Amygdala (tissue), 56 donors: ENCODE measurements around the gene CSRP2.
A peak's percentile ranks its signal among the peaks of the same experiment; 100 is the strongest.

Source experiments
- DNase-seq, 56 donors: peaks; one replicate each; lab custom pipeline; 2025; lab: John Stamatoyannopoulos, UW

The CSRP2 gene

DNA sequence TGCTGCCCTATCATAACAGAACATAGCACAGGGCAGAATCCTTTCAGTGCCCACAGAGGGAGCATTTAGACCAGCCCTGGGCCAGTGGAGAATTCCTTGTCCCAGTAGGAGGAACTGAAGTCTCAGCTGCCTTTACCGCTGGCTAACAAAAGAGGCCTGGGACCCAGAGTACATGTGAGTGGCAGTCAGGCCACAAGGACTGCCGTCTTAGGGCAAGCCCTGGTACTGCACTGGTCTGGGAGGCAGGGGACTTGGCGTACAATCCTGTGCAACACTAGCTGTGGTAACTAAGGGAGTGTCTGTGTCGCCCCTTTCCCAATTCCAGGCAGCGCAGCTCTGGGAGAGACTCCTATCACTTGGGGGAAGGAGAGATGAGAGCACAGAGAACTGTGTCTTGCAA, 17.0 kb upstream of the CSRP2 start:
- no peak for DNase-seq

DNA sequence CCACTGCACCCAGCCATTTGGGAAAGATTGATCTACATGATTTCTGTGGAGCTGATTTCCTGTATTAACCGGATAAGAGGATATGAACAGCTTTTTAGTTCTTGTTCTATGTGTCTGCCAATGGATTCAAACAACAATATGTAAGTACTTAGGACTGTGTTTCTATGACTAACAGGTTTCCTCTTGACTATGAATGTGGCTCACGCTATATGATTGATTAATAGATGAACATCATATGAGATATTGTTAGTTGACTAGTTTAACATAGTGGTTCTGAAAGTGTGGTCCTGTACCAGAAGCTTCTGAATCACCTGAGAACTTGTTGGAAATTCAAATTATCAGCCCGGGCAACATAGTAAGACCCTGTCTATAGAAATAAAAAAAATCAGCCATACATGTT, 12.8 kb upstream of the CSRP2 start:
- DNase-seq, result no peak

DNA sequence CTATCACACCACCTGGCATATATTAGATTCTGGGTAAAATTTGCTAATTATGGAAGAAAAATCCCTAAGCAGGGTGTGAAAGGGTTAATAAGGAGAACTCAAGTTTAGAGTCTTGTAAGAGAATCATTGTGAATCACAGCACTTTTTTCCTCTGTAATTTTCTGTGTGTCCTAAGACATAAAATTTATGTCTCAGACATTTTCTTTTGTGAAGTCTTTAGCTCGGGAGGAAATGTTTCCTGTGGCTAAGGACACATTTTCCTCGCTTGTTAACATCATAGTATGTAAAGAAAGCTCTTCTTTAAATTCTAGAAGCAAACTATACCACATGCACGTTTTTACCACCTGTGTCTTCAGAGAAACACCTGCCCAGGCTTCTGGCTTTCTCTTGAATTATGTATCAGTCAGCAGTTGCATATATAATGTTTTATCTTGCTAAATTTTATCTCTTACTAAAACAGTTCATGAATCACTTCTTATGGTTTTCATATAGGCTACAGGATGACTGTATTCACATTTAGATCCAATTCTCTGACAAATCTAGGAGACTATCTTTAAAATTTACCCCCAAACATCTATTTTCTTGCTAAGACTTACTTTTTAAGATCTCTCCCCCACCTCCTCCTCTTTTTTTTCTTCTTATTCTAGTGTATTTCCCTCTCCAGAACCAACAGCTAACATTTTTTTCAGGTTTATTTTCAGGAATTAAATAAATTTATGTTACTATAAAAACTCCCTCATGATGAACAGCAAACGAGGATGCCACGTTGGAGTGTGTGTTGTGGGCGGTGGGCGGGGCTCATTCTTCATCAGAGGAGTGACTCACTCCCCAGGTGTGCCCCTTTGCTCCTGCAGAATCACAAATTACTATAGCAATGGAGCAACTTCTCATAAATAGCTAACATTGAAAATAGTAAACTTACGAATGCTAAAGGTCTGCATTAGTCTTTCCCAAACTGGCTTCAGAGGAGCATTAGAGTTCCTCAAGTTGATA, 11.6 kb upstream of the CSRP2 start:
- DNase-seq, result peak in 1 of 56 donors; percentile 3

DNA sequence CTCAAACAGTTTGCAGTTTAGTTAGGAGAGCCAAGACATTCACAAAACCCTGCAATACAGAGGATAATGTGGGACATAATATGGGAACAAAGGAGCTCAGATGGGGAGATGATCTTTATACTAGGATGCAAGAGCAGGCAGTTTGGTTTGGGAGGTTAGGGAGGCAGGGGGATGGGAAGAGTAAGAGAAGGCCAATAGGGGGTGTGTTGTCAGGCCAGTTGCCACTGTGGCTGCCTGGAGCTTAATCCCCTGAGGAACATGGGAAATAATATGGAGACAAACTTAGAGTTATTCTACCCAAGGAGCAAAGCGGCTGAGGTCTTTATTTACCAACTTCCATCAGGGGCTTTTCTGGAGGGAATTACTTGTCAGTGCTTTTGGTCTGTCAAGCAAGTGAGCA, 10.0 kb upstream of the CSRP2 start:
- no peak for DNase-seq

DNA sequence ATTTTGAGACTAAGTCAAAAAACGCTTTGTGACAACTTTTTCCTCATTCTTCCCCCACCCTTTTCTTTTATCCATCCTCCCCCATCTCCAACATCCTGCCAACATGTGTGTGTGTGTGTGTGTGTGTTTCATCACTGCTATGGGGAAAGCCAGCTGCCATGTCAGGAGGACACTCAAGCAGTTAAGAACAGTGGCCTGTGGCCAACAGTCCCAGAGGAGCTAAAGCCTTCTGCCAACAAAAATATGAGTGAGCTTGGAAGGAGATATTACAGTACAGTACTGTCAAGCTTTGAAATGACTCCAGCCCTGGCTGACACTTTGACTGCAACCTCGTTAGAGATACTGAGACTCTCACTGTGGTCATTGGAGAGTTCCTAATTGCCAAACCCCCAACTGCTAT, 5.0 kb upstream of the CSRP2 start:
- no peak for DNase-seq

DNA sequence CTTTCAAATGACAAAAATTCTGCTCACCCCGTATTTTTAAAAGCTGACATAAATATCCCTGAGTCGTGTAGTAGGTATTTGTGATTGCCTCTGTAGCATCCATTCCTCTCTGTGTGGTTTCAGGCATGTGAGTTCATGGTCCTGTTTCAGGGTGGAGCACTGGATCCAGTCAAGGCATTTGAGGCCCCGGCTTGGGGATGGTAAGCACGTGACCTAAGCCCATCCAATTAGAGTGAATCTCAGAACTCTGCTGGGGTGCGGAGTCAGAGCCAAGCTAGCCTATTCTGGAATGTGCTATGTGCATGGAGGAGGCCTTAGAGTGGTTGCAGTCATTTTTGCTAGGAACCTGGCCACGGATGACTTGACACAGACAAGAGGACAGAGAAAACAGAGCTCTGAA, 4.3 kb upstream of the CSRP2 start:
- no peak for DNase-seq

DNA sequence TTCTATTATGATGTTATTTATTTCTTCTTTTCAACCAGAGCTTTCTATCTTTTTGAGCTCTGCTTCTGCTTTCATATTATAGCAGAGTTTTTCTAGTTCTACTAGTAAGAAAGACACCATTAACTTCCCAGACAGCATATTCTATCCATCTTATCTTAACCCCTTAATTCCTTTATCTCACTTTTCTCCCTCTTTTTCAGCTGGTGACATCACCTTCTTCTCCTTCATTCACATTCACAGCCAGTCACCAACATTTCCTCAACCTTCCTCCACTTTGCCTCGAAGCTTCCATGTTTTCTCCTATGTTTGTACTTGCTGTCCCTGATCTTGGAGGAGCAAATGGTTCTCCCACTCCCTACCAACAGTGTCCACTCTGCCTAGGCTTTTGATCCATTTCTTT, 3.5 kb upstream of the CSRP2 start:
- DNase-seq, result no peak

DNA sequence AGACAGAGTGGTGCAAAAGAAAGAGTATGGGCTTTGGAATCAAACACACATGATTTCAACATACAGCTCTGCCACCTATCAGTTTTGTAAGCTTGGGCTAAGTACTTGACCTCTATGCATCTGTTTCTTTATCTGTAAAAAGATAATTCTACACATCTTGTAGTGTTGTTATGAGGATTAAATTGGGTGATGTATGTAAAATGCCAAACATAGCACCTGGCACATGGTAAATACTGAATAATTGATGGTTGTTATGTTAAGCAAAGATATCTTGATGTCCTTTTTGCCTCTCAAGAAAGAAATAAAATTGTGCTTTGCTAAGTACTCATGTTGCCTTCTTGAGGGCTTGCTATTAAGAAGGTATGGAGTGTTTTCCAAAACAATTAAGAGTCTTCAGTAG, 2.3 kb upstream of the CSRP2 start:
- DNase-seq, result no peak

DNA sequence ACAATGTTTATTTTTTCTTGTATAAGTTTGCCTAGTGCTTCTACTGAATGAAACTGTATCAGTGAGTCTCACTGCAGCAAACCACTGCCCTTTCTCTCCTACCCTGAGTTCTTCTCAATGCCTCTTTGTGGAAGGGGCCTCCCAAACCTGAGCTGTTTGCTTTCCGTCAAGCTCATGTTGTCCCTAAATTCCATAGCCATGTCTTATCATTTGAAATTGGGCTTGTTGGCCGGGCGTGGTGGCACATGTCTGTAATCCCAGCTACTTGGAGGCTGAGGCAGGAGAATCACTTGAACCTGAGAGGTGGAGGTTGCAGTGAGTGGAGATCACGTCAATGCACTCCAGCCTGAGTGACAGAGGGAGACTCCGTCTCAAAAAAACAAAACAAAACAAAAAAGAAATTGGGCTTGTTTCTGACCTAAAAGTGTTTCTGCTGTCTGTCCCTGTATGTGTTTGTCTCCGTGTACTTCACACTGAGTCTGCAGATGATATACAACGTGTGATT, 1.8 kb upstream of the CSRP2 start:
- no peak for DNase-seq

DNA sequence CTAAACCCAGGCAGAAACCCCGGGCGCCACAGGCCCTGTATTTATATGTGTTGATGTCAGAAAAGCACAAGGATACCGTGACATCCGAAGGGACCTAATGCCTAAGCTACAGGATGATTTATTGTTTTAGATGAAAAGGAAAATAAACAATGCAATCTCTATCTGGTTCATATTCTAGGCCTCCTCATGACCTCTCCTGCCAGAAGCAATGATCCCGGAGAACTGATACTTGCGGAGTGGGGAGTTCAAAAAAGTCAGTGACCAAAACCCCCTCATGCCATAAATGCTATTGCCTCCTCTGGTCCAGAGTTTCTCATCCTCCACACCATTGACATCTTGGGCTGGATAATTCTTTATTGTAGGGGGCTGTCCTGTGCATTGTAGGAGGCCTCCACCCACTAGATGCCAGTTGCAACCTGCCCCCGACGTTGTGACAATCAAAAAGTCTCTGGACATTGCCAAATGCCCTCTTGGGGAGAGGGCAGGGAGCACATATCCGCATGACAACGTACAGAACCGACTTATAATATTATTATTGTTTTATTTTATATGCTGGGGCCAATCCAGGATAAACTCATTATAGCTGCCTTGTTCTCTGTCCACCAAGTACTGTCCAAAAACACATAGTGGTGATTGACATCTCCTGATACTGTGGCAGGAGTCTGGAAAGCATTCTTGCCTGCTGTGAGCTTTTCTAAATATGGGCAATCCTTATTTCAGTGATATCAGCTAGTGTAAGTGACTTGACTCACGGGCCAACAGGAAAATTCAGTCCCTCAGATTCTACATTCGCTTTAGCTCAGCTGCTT, 1.1 kb upstream of the CSRP2 start:
- no peak for DNase-seq

DNA sequence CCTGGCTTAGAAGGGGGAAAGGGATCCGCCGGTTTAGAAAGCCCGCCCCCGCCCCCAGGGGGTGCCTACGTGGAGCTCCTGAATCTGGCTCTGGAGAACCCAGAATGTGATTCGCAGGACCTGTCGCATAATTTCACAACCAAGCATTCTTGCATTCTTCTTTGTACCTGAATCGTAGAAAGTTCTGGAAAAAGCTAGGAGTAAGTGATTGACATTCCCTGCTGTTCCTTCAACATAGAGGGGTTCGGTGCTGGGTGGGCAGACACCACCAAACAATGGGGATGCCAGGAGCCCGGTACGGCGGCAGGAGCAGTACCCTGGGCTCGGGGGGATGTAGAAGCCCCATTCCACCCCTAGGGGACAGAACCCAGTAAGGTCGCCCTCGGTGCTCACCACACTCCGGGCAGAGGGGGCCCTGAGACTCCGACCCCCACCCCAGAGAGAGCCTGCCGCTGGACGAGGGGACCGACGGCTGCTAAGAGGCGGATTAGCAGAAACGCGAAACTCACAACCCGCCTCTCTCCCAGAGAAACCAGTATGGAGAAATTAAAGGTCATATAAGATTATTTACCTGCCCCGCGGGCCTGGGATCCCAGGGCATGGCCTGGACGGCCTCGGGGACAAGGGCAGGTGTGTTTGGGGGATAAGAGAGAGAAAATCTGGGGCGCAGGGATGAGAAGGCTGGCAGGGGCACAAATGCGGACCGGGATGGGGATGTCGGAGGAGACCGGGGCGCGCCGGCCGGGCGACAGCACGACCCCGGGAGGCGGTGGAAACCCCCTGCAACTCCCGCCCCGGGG, 520 bp downstream of the CSRP2 start:
- DNase-seq, result peak in 6 of 56 donors; percentile 3 to 60 (median 16)

DNA sequence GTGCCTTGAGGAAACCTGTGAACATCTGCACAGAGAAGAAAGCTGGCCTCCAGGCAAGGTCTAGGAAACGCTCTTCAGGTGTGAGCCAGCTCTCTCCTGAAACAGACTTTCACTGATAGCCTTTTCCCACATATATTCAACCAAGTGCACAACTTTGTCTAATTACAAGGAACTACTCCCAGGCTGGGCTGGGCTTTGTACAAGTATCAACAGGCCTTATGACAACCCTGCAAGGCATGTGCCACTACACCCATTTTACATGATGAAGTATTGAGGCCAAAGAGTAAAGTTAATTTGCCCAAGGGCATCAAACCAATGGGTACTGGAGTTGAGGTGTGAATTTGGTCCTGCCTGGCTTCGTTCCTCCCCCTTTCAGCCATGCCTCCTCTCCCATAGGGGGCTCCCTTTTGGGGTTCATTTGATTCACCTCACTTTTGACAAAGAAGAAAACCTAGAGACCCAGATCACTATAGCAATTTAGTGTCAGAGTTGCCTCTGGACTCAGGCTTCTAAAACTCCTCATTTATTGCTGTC, 2.1 kb downstream of the CSRP2 start:
- DNase-seq, result no peak

DNA sequence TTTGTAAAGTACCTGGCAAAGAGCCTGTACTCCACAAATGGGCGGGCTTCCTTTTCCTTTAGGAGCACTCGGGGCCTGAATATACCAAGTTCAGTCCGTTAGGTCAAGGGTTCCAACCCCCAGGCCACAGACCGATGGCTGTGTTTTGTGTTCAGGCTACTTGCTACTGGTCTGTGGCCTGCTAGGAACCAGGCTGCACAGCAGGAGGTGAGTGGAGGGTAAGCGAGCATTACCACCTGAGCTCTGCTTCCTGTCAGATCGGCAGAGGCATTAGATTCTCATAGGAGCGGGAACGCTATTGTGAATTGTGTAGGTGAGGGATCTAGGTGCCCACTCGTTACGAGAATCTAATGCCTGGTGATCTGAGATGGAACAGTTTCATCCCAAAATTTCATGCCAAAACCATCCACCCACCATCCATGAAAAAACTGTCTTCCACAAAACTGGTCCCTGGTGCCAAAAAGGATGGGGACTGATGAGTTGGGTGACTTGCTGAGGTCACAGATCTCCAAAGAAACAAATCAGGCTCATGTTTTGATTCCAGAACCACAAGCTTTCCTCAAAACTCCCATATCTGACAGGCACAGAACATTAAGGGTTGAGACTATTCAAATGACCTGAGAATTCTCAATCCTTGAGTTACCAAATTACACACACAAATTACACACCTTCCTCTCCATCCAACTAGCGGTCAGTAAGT, 4.2 kb downstream of the CSRP2 start:
- DNase-seq, result no peak

DNA sequence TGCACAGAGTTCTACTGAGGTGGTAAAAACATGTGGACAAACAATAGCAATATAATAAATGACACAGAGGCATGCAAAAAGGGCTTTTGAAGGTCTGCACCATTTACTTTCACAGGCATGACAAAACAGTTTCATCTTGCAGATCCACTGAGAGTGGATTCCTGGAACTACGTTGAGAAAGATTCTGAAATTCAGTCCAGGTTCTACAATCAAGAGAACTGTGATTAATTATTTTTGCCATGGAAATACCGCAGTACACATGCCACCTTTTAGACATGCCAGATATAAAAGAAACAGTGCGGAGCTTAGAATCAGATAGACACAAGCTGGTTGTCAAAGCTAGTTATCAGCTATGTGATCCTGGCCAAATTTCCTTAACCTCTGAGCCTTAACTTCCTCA, 4.8 kb downstream of the CSRP2 start:
- DNase-seq, result no peak

DNA sequence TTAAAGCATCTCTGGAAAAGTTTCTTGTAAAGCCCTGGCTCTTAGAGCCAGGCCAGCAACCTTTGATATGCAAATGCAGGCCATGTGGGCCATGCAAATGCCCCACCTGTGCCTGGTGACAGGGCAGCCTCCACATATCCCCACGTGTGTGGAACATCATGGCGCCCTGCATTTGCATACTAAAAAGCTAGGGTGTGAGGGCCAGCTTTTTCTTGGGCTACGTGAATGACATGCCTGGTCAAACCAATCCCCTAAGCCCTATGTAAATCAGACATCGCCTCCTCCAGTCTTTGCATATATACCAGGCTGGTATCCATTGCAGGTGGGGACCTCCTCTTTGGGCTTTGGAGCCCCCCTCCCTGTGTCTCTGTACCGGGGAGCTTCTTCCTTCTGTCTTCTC, 6.4 kb downstream of the CSRP2 start:
- no peak for DNase-seq

DNA sequence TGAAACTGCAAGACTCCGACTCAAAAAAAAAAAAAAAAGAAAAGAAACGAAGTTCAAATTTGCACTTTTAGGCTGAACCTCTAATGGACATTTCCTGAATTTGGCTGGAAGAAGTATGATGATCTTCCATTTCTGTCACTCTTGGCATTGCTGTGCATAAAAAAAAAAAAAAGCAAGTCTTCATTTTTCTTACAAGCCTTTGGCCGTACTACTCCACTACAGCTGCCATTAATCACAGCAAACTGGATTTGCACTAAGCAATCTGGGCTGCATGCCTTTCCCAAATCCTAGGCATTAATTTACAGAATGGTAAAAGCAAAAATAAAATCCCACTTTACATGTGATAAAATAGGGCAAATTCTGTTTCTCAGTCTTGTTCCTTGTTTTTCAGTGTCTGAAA, 7.1 kb downstream of the CSRP2 start:
- DNase-seq, result no peak

DNA sequence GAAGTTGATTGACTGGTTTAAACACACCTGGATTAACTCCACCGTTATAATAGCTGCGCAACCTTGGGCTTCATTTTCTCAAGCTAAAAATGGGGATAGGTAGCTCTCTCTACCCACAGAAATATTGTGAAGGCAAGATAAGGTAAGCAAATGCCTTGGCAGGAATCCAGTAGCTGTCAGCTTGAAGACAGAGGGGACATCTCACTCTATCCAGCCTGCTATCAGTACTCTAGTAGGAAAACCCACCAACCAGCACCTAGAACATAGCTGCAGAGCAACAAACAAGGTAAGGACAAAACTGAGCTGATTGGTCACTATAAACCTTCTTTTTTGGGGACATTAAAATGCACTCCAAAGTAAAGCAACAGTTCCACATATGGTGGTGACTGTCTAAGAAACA, 7.7 kb downstream of the CSRP2 start:
- DNase-seq, result no peak

DNA sequence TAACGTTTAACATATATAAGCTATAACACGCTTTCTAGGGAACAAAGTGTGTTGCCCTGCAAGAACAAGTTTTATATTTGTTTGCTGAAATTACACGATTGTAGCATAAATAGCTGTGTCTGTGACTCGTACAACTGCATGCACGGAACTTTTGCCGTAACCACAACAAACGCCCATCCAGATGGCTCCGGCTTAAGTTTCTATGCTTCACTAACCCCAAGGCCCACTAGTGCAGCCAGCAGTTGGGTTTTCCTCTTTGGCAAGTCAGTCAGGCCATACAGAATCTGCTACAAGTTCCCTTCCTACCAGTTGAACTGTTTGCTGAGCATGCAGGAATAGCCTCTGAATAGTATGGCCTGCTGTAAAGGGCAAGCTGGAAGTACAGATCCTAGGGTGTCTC, 12.1 kb downstream of the CSRP2 start:
- DNase-seq, result no peak

DNA sequence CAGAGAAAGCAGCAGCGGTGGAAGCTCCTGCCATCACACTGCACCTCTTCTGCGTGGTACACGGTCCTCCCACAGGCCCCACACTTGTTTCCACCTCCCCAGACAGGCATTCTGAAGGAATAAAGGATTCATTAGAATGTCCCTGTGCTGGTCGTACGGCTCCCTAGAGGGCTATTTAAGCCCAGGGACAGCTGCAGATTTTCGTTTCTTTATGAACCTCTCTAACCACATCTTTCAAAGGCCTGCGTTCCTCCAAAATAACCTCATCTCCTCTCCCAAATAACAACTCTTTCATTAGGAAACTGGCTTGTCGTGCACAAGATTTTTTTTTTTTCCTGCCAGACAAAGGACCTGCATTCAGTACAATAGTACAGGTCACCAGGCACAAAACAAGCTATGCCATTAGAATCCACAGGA, 12.7 kb downstream of the CSRP2 start:
- no peak for DNase-seq
